ENCODE measurements around the gene TFEB.

TFEB gene

GRCh38 chr6:41674231-41675000 is 61.0 kb downstream of the TFEB start:
- no peak for DNase-seq (ENCODE audit: low read depth)

GRCh38 chr6:41673704-41674000 is 61.8 kb downstream of the TFEB start:
- DNase-seq (ENCODE audit: low read depth) = no peak

- DNase-seq (ENCODE audit: low read depth) = no peak
These were observed 62.3 kb downstream of the TFEB start for GRCh38 chr6:41672816-41673703.

- no peak for DNase-seq (ENCODE audit: low read depth)
These were observed 63.4 kb downstream of the TFEB start for GRCh38 chr6:41672016-41672415.

GRCh38 chr6:41671376-41671775 is 64.0 kb downstream of the TFEB start:
- DNase-seq (ENCODE audit: low read depth) = no peak

GRCh38 chr6:41670703-41671360 is 64.6 kb downstream of the TFEB start:
- no peak for DNase-seq (ENCODE audit: low read depth)

- no peak for DNase-seq (ENCODE audit: low read depth)
These were observed 66.4 kb downstream of the TFEB start for GRCh38 chr6:41668968-41669367.

GRCh38 chr6:41667195-41667594 is 68.2 kb downstream of the TFEB start:
- DNase-seq (ENCODE audit: low read depth) = no peak

GRCh38 chr6:41664271-41664670 is 71.1 kb downstream of the TFEB start:
- no peak for DNase-seq (ENCODE audit: low read depth)

GRCh38 chr6:41663568-41663967 is 71.8 kb downstream of the TFEB start:
- DNase-seq (ENCODE audit: low read depth) = no peak

- DNase-seq (ENCODE audit: low read depth) = no peak
These were observed 75.5 kb downstream of the TFEB start for GRCh38 chr6:41659935-41660334.

- no peak for DNase-seq (ENCODE audit: low read depth)
These were observed 76.8 kb downstream of the TFEB start for GRCh38 chr6:41658636-41659035.

- no peak for DNase-seq (ENCODE audit: low read depth)
These were observed 78.0 kb downstream of the TFEB start for GRCh38 chr6:41657131-41658094.

GRCh38 chr6:41656002-41656691 is 79.3 kb downstream of the TFEB start:
- peak; percentile 35 for DNase-seq (ENCODE audit: low read depth)

GRCh38 chr6:41655646-41656001 is 79.8 kb downstream of the TFEB start:
- DNase-seq (ENCODE audit: low read depth) = no peak

- DNase-seq (ENCODE audit: low read depth) = no peak
These were observed 80.2 kb downstream of the TFEB start for GRCh38 chr6:41655176-41655575.

GRCh38 chr6:41654698-41655151 is 80.7 kb downstream of the TFEB start:
- DNase-seq (ENCODE audit: low read depth) = no peak

GRCh38 chr6:41654151-41654697 is 81.2 kb downstream of the TFEB start:
- no peak for DNase-seq (ENCODE audit: low read depth)

GRCh38 chr6:41653691-41654090 is 81.7 kb downstream of the TFEB start:
- no peak for DNase-seq (ENCODE audit: low read depth)

- no peak for DNase-seq (ENCODE audit: low read depth)
These were observed 82.3 kb downstream of the TFEB start for GRCh38 chr6:41652866-41653652.

Measured in non-pigmented ciliary epithelial cell (primary cell).